SK-N-SH (cell line): ENCODE data around the gene CA7. TPM values are rescaled to one million over a fixed set of nuclear protein-coding genes. Genes with fewer than 3 reads are reported as not detected.

ENCODE experiments used
- CTCF ChIA-PET: fragments of 300-600, 350-600 bp; formaldehyde crosslinking; extraction: SDS; loops from one replicate; lab custom pipeline; 2021; lab: Yijun Ruan, JAX
- POLR2A ChIA-PET: fragments of 350-600 bp; sonication (Branson Sonifier 250); formaldehyde crosslinking; extraction: SDS; loops from one replicate; lab custom pipeline; 2020; ENCODE audit warnings: antibody characterized with exemption, inconsistent platforms; lab: Yijun Ruan, JAX
- DNase-seq: peaks from one replicate; pipeline ENCODE4 v3.0.0; 2012
- H2AFZ ChIP-seq: fragments of 200-600 bp; sonication (generic); 2 replicates; pipeline ENCODE4 v1.8.1; 2016; ENCODE audit warnings: antibody characterized with exemption, mild to moderate bottlenecking, low read depth
- H3F3A ChIP-seq: fragments of 200-600 bp; sonication (generic); replicated peaks from 2 replicates; pipeline ENCODE3; 2016; ENCODE audit warnings: antibody characterized with exemption, mild to moderate bottlenecking; ENCODE audit not compliant: insufficient read depth
- H3K27ac ChIP-seq, 2 experiments: fragments of 200-500 bp in 1 of 2; fragments of 200-600 bp in 1 of 2; sonication (Bioruptor generic) in 1 of 2; sonication (generic), shearing (Covaris generic) in 1 of 2; 2 replicates each; pipeline versions ENCODE4 v1.5.1 to v1.6.1; 2014 to 2016; ENCODE audit warnings: low read depth in 2 of 2, inconsistent platforms in 1 of 2, low read length in 1 of 2, mild to moderate bottlenecking in 1 of 2, mixed read lengths in 1 of 2
- H3K27me3 ChIP-seq: fragments of 200-600 bp; sonication (generic), shearing (Covaris generic); 2 replicates; pipeline ENCODE4 v1.6.1; 2016; ENCODE audit warnings: mixed run types; ENCODE audit not compliant: insufficient read depth
- H3K36me3 ChIP-seq, 2 experiments: fragments of 200-500 bp in 1 of 2; fragments of 200-600 bp in 1 of 2; sonication (Bioruptor generic) in 1 of 2; sonication (generic) in 1 of 2; replicated peaks in 1 of 2; 2 replicates each; pipeline versions ENCODE3 to v1.5.1; 2014 to 2016; ENCODE audit warnings: low read length in 1 of 2, mild to moderate bottlenecking in 1 of 2; ENCODE audit not compliant: insufficient read depth in 2 of 2, control insufficient read depth in 1 of 2
- H3K4me1 ChIP-seq, 2 experiments: fragments of 200-500 bp in 1 of 2; fragments of 200-600 bp in 1 of 2; sonication (Bioruptor generic) in 1 of 2; sonication (generic), shearing (Covaris generic) in 1 of 2; 2 replicates each; pipeline versions ENCODE4 v1.5.1 to v1.6.1; 2014 to 2016; ENCODE audit warnings: low read depth in 1 of 2, low read length in 1 of 2, mixed run types in 1 of 2; ENCODE audit not compliant: insufficient read depth in 2 of 2, control insufficient read depth in 1 of 2
- H3K4me2 ChIP-seq: fragments of 200-600 bp; sonication (generic), shearing (Covaris generic); 2 replicates; pipeline ENCODE4 v1.6.1; 2017; ENCODE audit warnings: mixed run types
- H3K4me3 ChIP-seq, 2 experiments: fragments of 200-500 bp in 1 of 2; fragments of 200-600 bp in 1 of 2; sonication (Bioruptor generic) in 1 of 2; sonication (generic), shearing (Covaris generic) in 1 of 2; 2 replicates each; pipeline versions ENCODE4 v1.5.1 to v1.8.1; 2014 to 2016; ENCODE audit warnings: low read depth in 2 of 2, inconsistent platforms in 1 of 2, low read length in 1 of 2, mild to moderate bottlenecking in 1 of 2, mixed read lengths in 1 of 2, moderate library complexity in 1 of 2
- H3K79me2 ChIP-seq: fragments of 200-600 bp; sonication (generic); 2 replicates; pipeline ENCODE4 v1.8.1; 2017; ENCODE audit warnings: mild to moderate bottlenecking; ENCODE audit not compliant: insufficient read depth
- H3K9ac ChIP-seq: fragments of 200-600 bp; sonication (generic); 2 replicates; pipeline ENCODE4 v1.6.1; 2017; ENCODE audit warnings: mixed run types
- H3K9me2 ChIP-seq: fragments of 200-600 bp; sonication (generic); 2 replicates; pipeline ENCODE4 v1.6.1; 2017; ENCODE audit warnings: mixed run types
- H3K9me3 ChIP-seq: fragments of 200-600 bp; sonication (generic); 2 replicates; pipeline ENCODE4 v1.6.1; 2017; ENCODE audit warnings: mixed run types, mild to moderate bottlenecking, moderate library complexity
- H4K20me1 ChIP-seq: fragments of 200-600 bp; sonication (generic); 2 replicates; pipeline ENCODE4 v1.6.1; 2017; ENCODE audit warnings: mild to moderate bottlenecking, mixed run types; ENCODE audit not compliant: insufficient read depth
- CHD2 ChIP-seq: fragments of 150-350 bp; IDR thresholded peaks from 2 replicates; pipeline ENCODE4 v1.6.1; 2018; ENCODE audit warnings: low read length; ENCODE audit not compliant: partially characterized antibody
- ELF1 ChIP-seq: IDR thresholded peaks from 2 replicates; pipeline ENCODE4 v1.4.0; 2012
- FOSL2 ChIP-seq: IDR thresholded peaks from 2 replicates; pipeline ENCODE4 v1.4.0; 2012; ENCODE audit warnings: low read depth, mild to moderate bottlenecking, moderate library complexity, borderline replicate concordance
- FOXM1 ChIP-seq: IDR thresholded peaks from 2 replicates; pipeline ENCODE4 v1.4.0; 2012; ENCODE audit warnings: low read depth, mild to moderate bottlenecking
- JUND ChIP-seq: IDR thresholded peaks from 2 replicates; pipeline ENCODE4 v1.4.0; 2012
- MAX ChIP-seq: IDR thresholded peaks from 2 replicates; pipeline ENCODE4 v1.4.0; 2012; ENCODE audit warnings: low read depth
- MXI1 ChIP-seq: IDR thresholded peaks from 2 replicates; pipeline ENCODE4 v1.6.1; 2012; ENCODE audit warnings: mild to moderate bottlenecking, low read depth, low read length, improper control_type of control experiment
- NFIC ChIP-seq: IDR thresholded peaks from 2 replicates; pipeline ENCODE4 v1.4.0; 2012; ENCODE audit warnings: borderline replicate concordance
- PBX3 ChIP-seq: IDR thresholded peaks from 2 replicates; pipeline ENCODE4; 2012
- POLR2AphosphoS5 ChIP-seq: IDR thresholded peaks from 2 replicates; pipeline ENCODE4 v1.6.1; 2012; ENCODE audit warnings: low read depth, low read length
- RCOR1 ChIP-seq: fragments of 150-350 bp; IDR thresholded peaks from 2 replicates; pipeline ENCODE4 v1.6.1; 2017; ENCODE audit warnings: antibody characterized with exemption, low read length
- REST ChIP-seq: IDR thresholded peaks from 2 replicates; pipeline ENCODE4 v1.6.1; 2012; ENCODE audit warnings: mild to moderate bottlenecking, low read depth, low read length, moderate library complexity
- TCF12 ChIP-seq: IDR thresholded peaks from 2 replicates; pipeline ENCODE4 v1.4.0; 2012
- USF2 ChIP-seq: fragments of 150-350 bp; IDR thresholded peaks from 2 replicates; pipeline ENCODE4 v1.6.1; 2017; ENCODE audit warnings: antibody characterized with exemption, low read length, low read depth, borderline replicate concordance
- WGBS: methylation state at CpG from one replicate; pipeline ENCODE4 v1.1.6; 2017; ENCODE audit warnings: low lambda C conversion rate; 5-methylcytosine and 5-hydroxymethylcytosine counted together
- polyA plus RNA-seq, 3 experiments: library from polyadenylated mRNA; depleted of rRNA; stranded (reverse); fragments of >200 nt; gene quantifications; 2 replicates each; pipeline ENCODE4 v1.2.3, GENCODE V29; 2012

Gene CA7
- polyA plus RNA-seq, 1 of the 3 experiments (the other 2 are of a cell fraction), result 0.12 TPM

GRCh38 chr16:66898207-66898606, 54.0 kb downstream of the CA7 start:
- Histone ChIP-seq H3K9ac (no peak overlapping the region), H3K4me1 (peaks cover 19% of the 10 kb centered on the region in 2 experiments), H2AFZ (no peak overlapping the region), H3K4me3 (no peak overlapping the region), H3K27ac (no peak overlapping the region), H3K79me2 (no peaks in the 10 kb centered on the region), H3K36me3 (no peaks in the 10 kb centered on the region), H3F3A (peaks cover 3% of the 10 kb centered on the region), H3K27me3 (no peaks in the 10 kb centered on the region), H3K4me2 (no peak overlapping the region), H3K9me3 (no peaks in the 10 kb centered on the region), H4K20me1 (no peaks in the 10 kb centered on the region), H3K9me2 (no peaks in the 10 kb centered on the region)
- no peak for TF ChIP-seq FOSL2
- TF ChIP-seq MAX, result peak; percentile 60; the same call in 1 of the 2 replicates
- no peak for TF ChIP-seq POLR2AphosphoS5
- TF ChIP-seq USF2, result no peak
- TF ChIP-seq MXI1, result no peak
- no peak for TF ChIP-seq NFIC
- TF ChIP-seq TCF12, result no peak
- POLR2A ChIA-PET, result no interaction called here
- no peak for DNase-seq
- CTCF ChIA-PET, result interaction anchor here (1.3 to 8.5 kb wide), 4 partner anchors 7 to 63 kb away, joined by 3 to 174 read pairs (median 40); partner anchors contain the start of genes CDH16, CES3 and RRAD
- 80% methylated on average over 3 of the region's 3 CpGs for WGBS

GRCh38 chr16:66898933-66899309, 54.7 kb downstream of the CA7 start:
- H3K4me2 ChIP-seq, result no peak overlapping the region
- DNase-seq, result no peak
- H3K27ac ChIP-seq, result no peak overlapping the region
- peaks cover 19% of the 10 kb centered on the region in 2 experiments for H3K4me1 ChIP-seq
- no peaks in the 10 kb centered on the region for H3K27me3 ChIP-seq
- no peaks in the 10 kb centered on the region for H3K79me2 ChIP-seq
- CTCF ChIA-PET, result interaction anchor here (1.3 to 8.5 kb wide), 2 partner anchors 24 to 62 kb away, joined by 3 to 174 read pairs; partner anchors contain the start of genes CDH16, CES3 and RRAD
- no peaks in the 10 kb centered on the region for H3K9me2 ChIP-seq
- peaks cover 3% of the 10 kb centered on the region for H3F3A ChIP-seq
- H3K36me3 ChIP-seq, result no peaks in the 10 kb centered on the region
- no peaks in the 10 kb centered on the region for H4K20me1 ChIP-seq
- no peak overlapping the region for H2AFZ ChIP-seq
- no peak overlapping the region for H3K4me3 ChIP-seq
- no peaks in the 10 kb centered on the region for H3K9me3 ChIP-seq
- TF ChIP-seq ELF1 (no peak), REST (no peak), RCOR1 (0 out of 2 replicates have a peak, but pooled peaks have one; percentile 24), FOXM1 (no peak), JUND (no peak), PBX3 (no peak), CHD2 (no peak)
- WGBS, result 60% methylated on average over 2 of the region's 2 CpGs
- H3K9ac ChIP-seq, result no peak overlapping the region
- POLR2A ChIA-PET, result no interaction called here
